ENCODE measurements around the gene TYW5. TPM values are rescaled to one million over a fixed set of nuclear protein-coding genes. Genes with fewer than 3 reads are reported as not detected.

TYW5 gene
- total RNA-seq, 4 donors from 2014 or later, result 4.9 to 27.1 (median 11.4) TPM

- WGBS, 2 donors (ENCODE audit: low coverage in 1 of 2), result 80 to 89% methylated on average over 1 to 3 of the region's 3 CpGs
- Histone ChIP-seq H3K4me3 (no peak overlapping the region), H3K4me1 (no peaks in the 10 kb centered on the region), H3K27ac (no peak overlapping the region), H3K27me3 (no peaks in the 10 kb centered on the region), H3K9me3 (no peaks in the 10 kb centered on the region), H3K36me3 (no peaks in the 10 kb centered on the region)
- DNase-seq, result no peak
- intact Hi-C loops (cut with DNase I; ENCODE audit: low total_unique reads) (no loop called here), in situ Hi-C loops (cut with MboI; ENCODE audit: low pct_ligation_motif_present in 1 of 4, low pct_unique_long_range_greater_than_20kb in 1 of 4, low sequenced_read_pairs in 3 of 4) (loop anchor here in 2 of 4 donors (25.0 kb wide), 2 partner anchors 290 to 315 kb away; partner anchors contain the start of gene SPATS2L (in 1 of the 2))
- no peak for TF ChIP-seq POLR2AphosphoS5 (IDR thresholded peaks at IDR 0.05)
- TF ChIP-seq CTCF (IDR thresholded peaks at IDR 0.05), result no peak
- TF ChIP-seq POLR2A (IDR thresholded peaks at IDR 0.05), result no peak
- TF ChIP-seq EP300 (IDR thresholded peaks at IDR 0.05; ENCODE audit: low read depth), result no peak
These were observed 42.0 kb upstream of the TYW5 start for GRCh38 chr2:199997296-199997695.

DNA sequence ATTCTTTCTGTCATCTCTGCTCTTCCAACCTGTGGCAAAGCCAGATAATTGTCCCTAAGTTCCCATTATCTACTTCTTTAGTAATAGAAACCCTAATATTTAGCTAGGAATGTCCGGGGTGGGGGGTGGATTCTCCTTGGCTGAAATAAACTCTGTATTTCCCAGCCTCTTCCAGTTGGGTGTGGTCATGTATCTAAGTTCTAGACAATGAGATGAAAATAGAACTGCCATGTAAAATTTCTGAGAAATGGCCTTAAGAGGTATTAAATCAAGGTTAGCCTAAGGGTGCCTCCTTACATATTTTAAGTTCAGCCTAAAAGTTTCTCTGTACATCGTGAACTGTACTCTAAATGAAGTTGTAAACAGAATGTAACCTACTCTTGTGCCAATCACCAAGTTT lies 39.6 kb upstream of the TYW5 start:
- Histone ChIP-seq H3K9me3 (no peaks in the 10 kb centered on the region), H3K36me3 (no peaks in the 10 kb centered on the region), H3K27me3 (no peaks in the 10 kb centered on the region), H3K4me3 (no peak overlapping the region), H3K27ac (no peak overlapping the region), H3K4me1 (no peaks in the 10 kb centered on the region)
- 70% methylated on average over 2 of the region's 2 CpGs for WGBS, 2 donors (ENCODE audit: low coverage in 1 of 2)
- no peak for DNase-seq
- in situ Hi-C loops (cut with MboI; ENCODE audit: low pct_ligation_motif_present in 1 of 4, low pct_unique_long_range_greater_than_20kb in 1 of 4, low sequenced_read_pairs in 3 of 4), result loop anchor here in 2 of 4 donors (25.0 kb wide), 2 partner anchors 292 to 317 kb away; partner anchors contain the start of gene SPATS2L (in 1 of the 2)
- intact Hi-C loops (cut with DNase I; ENCODE audit: low total_unique reads), result no loop called here
- TF ChIP-seq CTCF (IDR thresholded peaks at IDR 0.05) (no peak), POLR2A (IDR thresholded peaks at IDR 0.05) (no peak), EP300 (IDR thresholded peaks at IDR 0.05; ENCODE audit: low read depth) (no peak), POLR2AphosphoS5 (IDR thresholded peaks at IDR 0.05) (no peak)

DNA sequence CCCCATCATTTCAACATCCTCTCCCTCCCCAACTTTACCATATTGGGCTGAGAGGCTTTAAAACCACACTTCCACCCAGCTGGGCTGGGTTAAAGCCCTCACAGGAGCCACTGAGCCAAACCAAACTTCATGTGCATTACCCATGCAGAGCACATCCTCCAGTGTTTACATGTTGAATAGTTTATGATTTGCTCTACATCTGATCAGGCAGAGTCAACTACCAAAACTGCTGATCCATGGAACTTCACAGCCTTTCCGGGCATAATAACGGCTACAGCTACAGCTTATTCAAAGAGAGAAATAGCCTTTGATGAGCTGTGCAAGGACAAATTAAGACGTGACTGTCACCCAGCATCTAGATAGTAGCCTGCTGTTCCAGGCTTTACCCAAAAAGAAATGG lies 39.1 kb upstream of the TYW5 start:
- intact Hi-C loops (cut with DNase I; ENCODE audit: low total_unique reads) (no loop called here), in situ Hi-C loops (cut with MboI; ENCODE audit: low pct_ligation_motif_present in 1 of 4, low pct_unique_long_range_greater_than_20kb in 1 of 4, low sequenced_read_pairs in 3 of 4) (loop anchor here in 2 of 4 donors (25.0 kb wide), 2 partner anchors 293 to 318 kb away; partner anchors contain the start of gene SPATS2L (in 1 of the 2))
- H3K4me3 ChIP-seq, result no peak overlapping the region
- peaks cover 0 to 4% (median 0%) of the 10 kb centered on the region in 4 donors for H3K4me1 ChIP-seq
- TF ChIP-seq POLR2A (IDR thresholded peaks at IDR 0.05) (no peak), EP300 (IDR thresholded peaks at IDR 0.05; ENCODE audit: low read depth) (no peak), POLR2AphosphoS5 (IDR thresholded peaks at IDR 0.05) (no peak), CTCF (IDR thresholded peaks at IDR 0.05) (no peak)
- H3K36me3 ChIP-seq, result no peaks in the 10 kb centered on the region
- no peaks in the 10 kb centered on the region for H3K27me3 ChIP-seq
- DNase-seq, result no peak
- H3K9me3 ChIP-seq, result no peaks in the 10 kb centered on the region
- WGBS, 2 donors (ENCODE audit: low coverage in 1 of 2), result 86% methylated on average over 3 of the region's 3 CpGs; no CpG with 5 or more reads in 1 of the 2 donors
- no peak overlapping the region for H3K27ac ChIP-seq

- Histone ChIP-seq H3K36me3 (no peaks in the 10 kb centered on the region), H3K27ac (no peak overlapping the region), H3K4me3 (no peak overlapping the region), H3K27me3 (no peaks in the 10 kb centered on the region), H3K4me1 (peaks cover 0 to 5% (median 2%) of the 10 kb centered on the region in 4 donors), H3K9me3 (no peaks in the 10 kb centered on the region)
- DNase-seq, result no peak
- intact Hi-C loops (cut with DNase I; ENCODE audit: low total_unique reads), result no loop called here
- TF ChIP-seq CTCF (IDR thresholded peaks at IDR 0.05) (no peak), POLR2A (IDR thresholded peaks at IDR 0.05) (no peak), POLR2AphosphoS5 (IDR thresholded peaks at IDR 0.05) (no peak), EP300 (IDR thresholded peaks at IDR 0.05; ENCODE audit: low read depth) (no peak)
- WGBS, 2 donors (ENCODE audit: low coverage in 1 of 2), result 91 to 92% methylated on average over 2 to 3 of the region's 3 CpGs
- in situ Hi-C loops (cut with MboI; ENCODE audit: low pct_ligation_motif_present in 1 of 4, low pct_unique_long_range_greater_than_20kb in 1 of 4, low sequenced_read_pairs in 3 of 4), result loop anchor here in 2 of 4 donors (25.0 kb wide), 2 partner anchors 295 to 320 kb away; partner anchors contain the start of gene SPATS2L (in 1 of the 2)
These were observed 37.0 kb upstream of the TYW5 start for GRCh38 chr2:199992296-199992695.
